Retinal pigment epithelial cell (primary cell): ENCODE results near the gene HAUS7.

Experiments
- DNase-seq: peaks from one replicate; pipeline ENCODE4 v3.0.0-alpha.2; 2010; ENCODE audit warnings: low read depth
- H3K4me3 ChIP-seq: 2 replicates; pipeline ENCODE4 v1.5.1; 2011; ENCODE audit warnings: mild to moderate bottlenecking, low read length, control low read depth, moderate library complexity
- CTCF ChIP-seq: conservative IDR thresholded peaks from 2 replicates; pipeline ENCODE4 v1.5.1; 2011; ENCODE audit warnings: low read depth, low read length, control low read depth, inconsistent platforms

HAUS7 gene

GRCh38 chrX:153505361-153505760 lies 35.0 kb upstream of the HAUS7 start:
- no peak for DNase-seq
- TF ChIP-seq CTCF: no peak
- no peak overlapping the region for H3K4me3 ChIP-seq

- DNase-seq: no peak
- TF ChIP-seq CTCF: no peak
- no peak overlapping the region for H3K4me3 ChIP-seq
Observed at GRCh38 chrX:153504445-153505016, 34.2 kb upstream of the HAUS7 start.

- TF ChIP-seq CTCF: no peak
Observed at GRCh38 chrX:153502796-153503195, 32.4 kb upstream of the HAUS7 start.

GRCh38 chrX:153502131-153502530 lies 31.8 kb upstream of the HAUS7 start:
- H3K4me3 ChIP-seq: no peak overlapping the region
- no peak for DNase-seq
- TF ChIP-seq CTCF: no peak

More at GRCh38 chrX:153502796-153503195, 32.4 kb upstream of the HAUS7 start:
- no peak overlapping the region for H3K4me3 ChIP-seq
- no peak for DNase-seq

- TF ChIP-seq CTCF: no peak
- no peak overlapping the region for H3K4me3 ChIP-seq
- no peak for DNase-seq
Observed at GRCh38 chrX:153501530-153501929, 31.2 kb upstream of the HAUS7 start.

GRCh38 chrX:153500676-153501280 lies 30.4 kb upstream of the HAUS7 start:
- TF ChIP-seq CTCF: no peak
- no peak overlapping the region for H3K4me3 ChIP-seq
- DNase-seq: no peak

- DNase-seq: no peak
- no peak overlapping the region for H3K4me3 ChIP-seq
- TF ChIP-seq CTCF: no peak
Observed at GRCh38 chrX:153499876-153500275, 29.5 kb upstream of the HAUS7 start.
